Measurements from ENCODE around the gene LIN52.

DNA sequence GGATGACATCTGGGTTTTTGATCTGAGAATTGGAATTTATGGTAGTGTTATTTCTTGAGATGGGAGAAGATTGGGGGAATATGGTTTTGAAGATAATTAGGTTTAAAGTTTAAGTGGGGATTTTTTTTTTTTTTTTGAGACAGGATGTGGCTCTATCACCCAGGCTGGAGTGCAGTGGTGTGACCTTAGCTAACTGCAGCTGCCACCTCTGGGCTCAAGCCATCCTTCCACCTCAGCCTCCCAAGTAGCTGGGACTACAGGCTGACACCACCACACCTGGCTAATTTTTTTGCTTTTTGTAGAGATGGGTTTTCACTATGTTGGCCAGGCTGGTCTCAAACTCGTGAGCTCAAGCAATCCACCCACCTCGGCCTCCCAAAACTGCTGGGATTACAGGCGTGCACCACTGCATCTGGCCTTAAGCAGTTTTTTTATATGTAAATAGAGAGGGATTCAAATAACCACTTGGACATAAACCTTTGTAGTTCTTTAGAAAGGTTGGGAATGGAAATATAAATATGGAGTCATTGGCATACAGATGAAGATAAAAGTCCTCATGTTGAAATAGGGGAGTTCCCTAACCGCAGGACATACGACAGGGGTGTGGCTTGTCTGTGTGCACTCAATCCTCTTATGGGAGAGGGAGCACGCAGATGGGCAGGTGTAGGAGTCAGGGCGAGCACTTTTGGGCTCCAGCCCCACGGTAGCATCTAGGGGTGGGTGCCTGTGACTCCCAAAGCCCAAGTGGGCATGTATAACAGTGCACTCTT lies 4.7 kb downstream of the LIN52 start:
- TF ChIP-seq POLR2A (IDR thresholded peaks at IDR 0.05) (no peak), POLR2AphosphoS5 (IDR thresholded peaks at IDR 0.05) (no peak)
- TF ChIP-seq, protein P1, sequence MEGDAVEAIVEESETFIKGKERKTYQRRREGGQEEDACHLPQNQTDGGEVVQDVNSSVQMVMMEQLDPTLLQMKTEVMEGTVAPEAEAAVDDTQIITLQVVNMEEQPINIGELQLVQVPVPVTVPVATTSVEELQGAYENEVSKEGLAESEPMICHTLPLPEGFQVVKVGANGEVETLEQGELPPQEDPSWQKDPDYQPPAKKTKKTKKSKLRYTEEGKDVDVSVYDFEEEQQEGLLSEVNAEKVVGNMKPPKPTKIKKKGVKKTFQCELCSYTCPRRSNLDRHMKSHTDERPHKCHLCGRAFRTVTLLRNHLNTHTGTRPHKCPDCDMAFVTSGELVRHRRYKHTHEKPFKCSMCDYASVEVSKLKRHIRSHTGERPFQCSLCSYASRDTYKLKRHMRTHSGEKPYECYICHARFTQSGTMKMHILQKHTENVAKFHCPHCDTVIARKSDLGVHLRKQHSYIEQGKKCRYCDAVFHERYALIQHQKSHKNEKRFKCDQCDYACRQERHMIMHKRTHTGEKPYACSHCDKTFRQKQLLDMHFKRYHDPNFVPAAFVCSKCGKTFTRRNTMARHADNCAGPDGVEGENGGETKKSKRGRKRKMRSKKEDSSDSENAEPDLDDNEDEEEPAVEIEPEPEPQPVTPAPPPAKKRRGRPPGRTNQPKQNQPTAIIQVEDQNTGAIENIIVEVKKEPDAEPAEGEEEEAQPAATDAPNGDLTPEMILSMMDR (IDR thresholded peaks at IDR 0.05): no peak

All from breast epithelium (tissue), 3 donors.